WI38 (cell line): ENCODE results near the gene QPCT.

Experiments
- H3K4me3 ChIP-seq: 2 replicates; pipeline ENCODE4 v1.5.1; 2011; ENCODE audit warnings: low read depth, mild to moderate bottlenecking, control low read depth, low read length
- TF ChIP-seq, protein P1 (sequence below): IDR thresholded peaks from 2 replicates; pipeline ENCODE4 v1.5.1; 2012; ENCODE audit warnings: low read depth, mild to moderate bottlenecking, control low read depth, low read length

Gene QPCT

GRCh38 chr2:37358466-37358865, 14.0 kb downstream of the QPCT start:
- H3K4me3 ChIP-seq: no peak overlapping the region
- TF ChIP-seq, protein P1, sequence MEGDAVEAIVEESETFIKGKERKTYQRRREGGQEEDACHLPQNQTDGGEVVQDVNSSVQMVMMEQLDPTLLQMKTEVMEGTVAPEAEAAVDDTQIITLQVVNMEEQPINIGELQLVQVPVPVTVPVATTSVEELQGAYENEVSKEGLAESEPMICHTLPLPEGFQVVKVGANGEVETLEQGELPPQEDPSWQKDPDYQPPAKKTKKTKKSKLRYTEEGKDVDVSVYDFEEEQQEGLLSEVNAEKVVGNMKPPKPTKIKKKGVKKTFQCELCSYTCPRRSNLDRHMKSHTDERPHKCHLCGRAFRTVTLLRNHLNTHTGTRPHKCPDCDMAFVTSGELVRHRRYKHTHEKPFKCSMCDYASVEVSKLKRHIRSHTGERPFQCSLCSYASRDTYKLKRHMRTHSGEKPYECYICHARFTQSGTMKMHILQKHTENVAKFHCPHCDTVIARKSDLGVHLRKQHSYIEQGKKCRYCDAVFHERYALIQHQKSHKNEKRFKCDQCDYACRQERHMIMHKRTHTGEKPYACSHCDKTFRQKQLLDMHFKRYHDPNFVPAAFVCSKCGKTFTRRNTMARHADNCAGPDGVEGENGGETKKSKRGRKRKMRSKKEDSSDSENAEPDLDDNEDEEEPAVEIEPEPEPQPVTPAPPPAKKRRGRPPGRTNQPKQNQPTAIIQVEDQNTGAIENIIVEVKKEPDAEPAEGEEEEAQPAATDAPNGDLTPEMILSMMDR: no peak

DNA sequence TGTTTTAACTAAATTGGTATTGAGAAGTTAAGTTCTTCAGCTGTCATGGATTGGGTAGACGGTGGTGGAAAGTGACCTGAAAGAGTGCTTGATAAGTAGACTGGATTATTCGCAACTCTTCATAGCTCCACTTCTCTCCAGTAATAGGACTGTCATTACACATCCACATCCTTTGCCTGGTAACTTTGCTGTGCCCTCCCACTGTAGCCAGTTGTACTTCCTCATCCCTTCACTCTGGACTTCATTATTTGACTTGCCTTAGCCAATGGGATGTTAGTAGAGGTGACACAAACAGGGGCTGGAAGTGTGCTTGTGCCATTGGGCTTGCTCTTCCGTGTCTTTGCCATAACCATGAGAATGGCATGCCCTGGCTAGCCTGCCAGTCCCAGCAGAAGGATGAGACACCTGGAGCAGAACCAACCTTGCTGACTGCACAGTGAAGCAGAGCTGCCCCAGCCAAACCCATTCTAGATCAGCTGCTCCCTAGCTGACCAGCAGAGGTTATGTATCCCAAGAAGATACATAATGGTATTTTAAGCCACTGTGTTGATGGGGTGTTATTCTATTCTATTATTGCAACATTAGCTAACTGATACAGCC, 16.9 kb downstream of the QPCT start:
- TF ChIP-seq, protein P1: no peak
- H3K4me3 ChIP-seq: no peak overlapping the region

DNA sequence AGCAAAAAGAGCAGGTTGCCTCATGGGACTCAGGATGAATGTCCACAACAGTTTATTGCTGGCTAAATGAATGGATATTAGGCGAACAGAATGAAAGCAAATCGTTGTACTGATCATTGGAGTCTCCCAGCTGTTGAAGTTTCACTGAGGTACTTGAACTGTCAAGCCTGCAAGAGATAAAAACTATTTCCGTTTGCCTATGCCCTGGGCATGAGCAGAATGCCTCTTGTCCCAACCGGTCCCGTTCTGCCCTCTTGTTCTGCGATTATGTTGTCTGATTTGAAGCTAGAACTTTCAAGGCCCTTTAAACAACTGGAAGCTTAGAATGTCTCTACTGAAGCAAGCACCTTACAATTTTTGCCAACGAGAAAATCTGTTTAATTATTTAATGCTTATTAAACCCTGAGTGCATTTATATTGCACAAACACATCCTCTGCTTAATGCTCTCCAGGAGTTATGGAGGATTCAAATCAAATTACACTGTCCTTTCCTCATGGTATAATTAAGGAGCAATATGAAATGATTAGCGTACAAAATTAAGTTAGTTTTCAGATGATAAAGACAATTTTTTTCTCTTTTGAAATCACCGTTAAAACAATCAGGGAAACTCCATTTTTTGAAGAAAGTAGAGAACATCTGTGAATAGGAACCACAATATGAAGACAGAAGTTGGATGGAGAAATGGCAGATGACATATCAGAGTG, 17.7 kb downstream of the QPCT start:
- TF ChIP-seq, protein P1: no peak
- H3K4me3 ChIP-seq: no peak overlapping the region

GRCh38 chr2:37364351-37364750, 19.9 kb downstream of the QPCT start:
- no peak overlapping the region for H3K4me3 ChIP-seq
- TF ChIP-seq, protein P1: no peak

GRCh38 chr2:37365669-37366068, 21.2 kb downstream of the QPCT start:
- no peak overlapping the region for H3K4me3 ChIP-seq
- TF ChIP-seq, protein P1: no peak

DNA sequence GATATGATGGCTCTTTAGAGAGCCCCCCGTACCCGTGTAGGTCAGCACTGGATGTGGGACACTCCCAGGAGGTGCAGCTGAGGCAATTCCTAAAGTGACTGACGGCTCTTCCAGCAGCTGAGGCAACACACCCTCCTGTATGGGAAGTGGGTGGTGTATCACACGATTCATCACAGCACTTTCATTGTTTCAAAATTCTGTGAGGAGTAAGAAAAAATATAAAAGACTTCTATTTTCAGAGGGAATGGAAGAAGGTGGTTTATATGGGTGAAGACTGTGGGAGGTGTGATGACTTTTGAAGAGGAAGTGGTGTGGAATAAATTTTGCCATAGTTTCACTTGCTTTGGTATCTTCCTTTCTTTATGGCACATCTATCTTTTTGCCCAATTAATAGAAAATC, 22.3 kb downstream of the QPCT start:
- TF ChIP-seq, protein P1: no peak
- H3K4me3 ChIP-seq: no peak overlapping the region

DNA sequence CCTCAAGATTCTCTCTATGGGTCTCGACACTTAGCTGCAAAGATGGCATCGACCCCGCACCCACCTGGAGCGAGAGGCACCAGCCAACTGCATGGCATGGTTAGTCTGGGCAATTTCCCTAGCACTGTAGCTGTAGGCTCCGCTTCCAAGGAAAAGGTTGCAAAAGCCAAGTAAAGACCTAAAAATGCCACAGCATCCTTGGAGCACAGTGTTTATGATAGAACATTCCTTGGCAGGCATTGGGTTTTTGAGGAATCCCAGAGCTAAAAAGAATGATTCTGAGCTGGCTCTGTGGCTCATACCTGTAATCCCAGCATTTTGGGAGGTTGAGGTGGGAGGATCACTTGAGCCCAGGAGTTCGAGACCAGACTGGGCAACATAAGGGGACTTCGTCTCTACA, 22.9 kb downstream of the QPCT start:
- H3K4me3 ChIP-seq: no peak overlapping the region
- TF ChIP-seq, protein P1: no peak
